ENCODE results near the gene TCIRG1. TPM values are rescaled to one million over a fixed set of nuclear protein-coding genes. Genes with fewer than 3 reads are reported as not detected.

The TCIRG1 gene
- total RNA-seq, 2 donors from 2014 or later, result 354 to 380 TPM

GRCh38 chr11:67999704-68000103 is 39.1 kb upstream of the TCIRG1 start:
- no peaks in the 10 kb centered on the region for H3K27me3 Mint-ChIP-seq
- no peak overlapping the region for H3K4me3 Mint-ChIP-seq
- ATAC-seq (no peak), DNase-seq (ENCODE audit: low spot score) (no peak)
- peaks cover 24 to 25% of the 10 kb centered on the region in 2 donors for H3K4me1 Mint-ChIP-seq (ENCODE audit: low read depth in 2 of 2)
- H3K36me3 Mint-ChIP-seq, result no peaks in the 10 kb centered on the region
- H3K27ac Mint-ChIP-seq, result no peak overlapping the region
- peaks cover 4% of the 10 kb centered on the region for H3K9me3 Mint-ChIP-seq

- DNase-seq (ENCODE audit: low spot score) (no peak), ATAC-seq (no peak)
- Mint-ChIP-seq H3K27ac (peak overlapping the region in 1 of 2 donors; percentile 61), H3K27me3 (no peaks in the 10 kb centered on the region), H3K4me3 (peak overlapping the region; percentile 75), H3K4me1 (ENCODE audit: low read depth in 2 of 2) (peaks cover 18 to 20% of the 10 kb centered on the region in 2 donors), H3K36me3 (no peaks in the 10 kb centered on the region), H3K9me3 (no peaks in the 10 kb centered on the region)
Observed at GRCh38 chr11:68002575-68002937, 36.3 kb upstream of the TCIRG1 start.

DNA sequence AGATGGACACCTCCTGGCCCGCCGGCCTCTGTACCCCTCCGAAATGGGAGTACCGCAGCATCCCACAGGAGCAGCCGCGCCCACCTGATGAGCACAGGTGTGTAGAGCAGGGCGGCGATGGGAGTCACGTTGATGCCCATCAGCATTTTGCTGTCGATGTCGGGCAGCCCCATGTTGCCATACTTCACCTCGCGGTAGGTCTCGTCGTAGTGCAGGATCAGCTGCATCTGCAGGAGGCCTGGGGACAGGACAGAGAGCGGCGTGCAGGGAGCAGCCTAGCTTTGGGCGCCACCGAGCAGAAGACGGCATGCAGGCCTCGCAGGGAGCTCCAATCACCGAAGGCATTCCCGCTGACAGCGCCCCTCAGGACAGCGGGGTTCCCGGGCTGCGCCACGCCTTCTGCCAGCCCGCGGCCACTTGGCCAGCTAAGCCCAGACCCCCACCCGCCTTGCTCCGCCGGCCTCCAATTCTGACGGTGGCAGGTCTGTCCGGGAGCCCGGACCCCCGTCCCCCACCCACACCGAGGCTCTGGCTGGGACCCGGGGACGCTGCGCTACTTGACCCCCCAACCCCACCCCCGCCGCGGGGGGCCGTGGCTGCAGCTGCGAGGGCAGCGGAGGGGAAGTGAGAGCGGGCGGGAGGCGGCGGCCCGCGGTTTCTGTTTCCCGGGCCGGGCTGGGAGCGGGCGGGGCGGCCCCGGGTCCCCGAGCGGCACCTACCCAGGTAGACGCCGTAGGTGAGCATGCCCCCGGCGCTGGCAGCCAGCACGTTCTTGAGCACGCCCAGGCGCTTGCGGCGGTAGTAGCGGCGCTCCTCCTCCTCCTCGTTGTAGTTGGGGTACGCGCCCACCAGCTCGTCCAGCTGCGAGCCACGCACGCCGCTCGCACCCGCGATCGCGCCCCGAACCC is 35.6 kb upstream of the TCIRG1 start:
- peak; percentile 37 to 57 for ATAC-seq

GRCh38 chr11:68003846-68004550 is 34.8 kb upstream of the TCIRG1 start, which contains the start of gene UNC93B1:
UNC93B1 (minus strand) TSS chr11:68004097; CDS start chr11:68004043, 54 bp downstream.
- Mint-ChIP-seq H3K27me3 (no peaks in the 10 kb centered on the region), H3K4me3 (peak within 1 kb of the TSS; percentile 83), H3K27ac (peak within 1 kb of the TSS in 1 of 2 donors; percentile 61), H3K9me3 (no peaks in the 10 kb centered on the region), H3K36me3 (no peaks in the 10 kb centered on the region), H3K4me1 (ENCODE audit: low read depth in 2 of 2) (peaks cover 12 to 13% of the 10 kb centered on the region in 2 donors)
- DNase-seq (ENCODE audit: low spot score), result peak; percentile 92
- ATAC-seq, result peak; percentile 96 to 99

More for the DNA sequence above, 35.6 kb upstream of the TCIRG1 start:
- Mint-ChIP-seq H3K4me1 (ENCODE audit: low read depth in 2 of 2) (peaks cover 15% of the 10 kb centered on the region in 2 donors), H3K27me3 (no peaks in the 10 kb centered on the region), H3K36me3 (no peaks in the 10 kb centered on the region), H3K27ac (peak overlapping the region in 1 of 2 donors; percentile 61), H3K4me3 (peak overlapping the region; percentile 75), H3K9me3 (no peaks in the 10 kb centered on the region)
- no peak for DNase-seq (ENCODE audit: low spot score)

- Mint-ChIP-seq H3K36me3 (no peaks in the 10 kb centered on the region), H3K27me3 (no peaks in the 10 kb centered on the region), H3K4me3 (peak overlapping the region; percentile 75), H3K9me3 (no peaks in the 10 kb centered on the region), H3K4me1 (ENCODE audit: low read depth in 2 of 2) (peaks cover 19 to 20% of the 10 kb centered on the region in 2 donors), H3K27ac (no peak overlapping the region)
- DNase-seq (ENCODE audit: low spot score) (no peak), ATAC-seq (no peak)
Observed at GRCh38 chr11:68004551-68005335, 34.1 kb upstream of the TCIRG1 start.

DNA sequence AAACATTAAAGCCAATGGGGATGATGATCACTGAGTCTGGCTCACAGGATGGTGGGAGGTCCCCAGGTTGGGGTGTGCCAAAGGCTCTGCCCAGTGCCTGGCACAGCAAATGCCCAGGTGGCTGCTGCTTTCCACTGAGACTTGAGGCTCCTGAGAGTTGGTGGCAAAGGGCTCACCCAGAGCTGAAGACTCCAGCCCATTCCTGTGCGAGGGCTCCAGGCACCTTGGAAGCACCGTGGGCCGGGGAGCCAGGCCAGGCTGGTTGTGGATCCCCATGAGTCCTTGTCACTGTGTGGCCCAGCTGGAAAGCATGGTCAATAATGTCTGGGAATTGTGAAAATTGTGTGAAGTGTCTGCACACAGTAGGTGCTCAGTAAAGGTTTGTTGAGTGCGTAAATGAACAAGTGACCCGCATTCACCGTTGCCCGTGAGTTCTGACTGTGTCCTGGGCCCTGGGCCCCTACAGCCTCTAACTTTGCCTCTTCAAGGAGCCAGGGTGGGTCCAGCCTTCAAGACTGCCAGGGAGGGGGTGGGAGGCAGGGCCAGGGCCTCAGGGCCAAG is 32.1 kb upstream of the TCIRG1 start:
- H3K4me3 Mint-ChIP-seq, result no peak overlapping the region
- H3K36me3 Mint-ChIP-seq, result no peaks in the 10 kb centered on the region
- DNase-seq (ENCODE audit: low spot score) (no peak), ATAC-seq (no peak)
- no peaks in the 10 kb centered on the region for H3K27me3 Mint-ChIP-seq
- peaks cover 20 to 27% of the 10 kb centered on the region in 2 donors for H3K4me1 Mint-ChIP-seq (ENCODE audit: low read depth in 2 of 2)
- no peaks in the 10 kb centered on the region for H3K9me3 Mint-ChIP-seq
- H3K27ac Mint-ChIP-seq, result no peak overlapping the region

DNA sequence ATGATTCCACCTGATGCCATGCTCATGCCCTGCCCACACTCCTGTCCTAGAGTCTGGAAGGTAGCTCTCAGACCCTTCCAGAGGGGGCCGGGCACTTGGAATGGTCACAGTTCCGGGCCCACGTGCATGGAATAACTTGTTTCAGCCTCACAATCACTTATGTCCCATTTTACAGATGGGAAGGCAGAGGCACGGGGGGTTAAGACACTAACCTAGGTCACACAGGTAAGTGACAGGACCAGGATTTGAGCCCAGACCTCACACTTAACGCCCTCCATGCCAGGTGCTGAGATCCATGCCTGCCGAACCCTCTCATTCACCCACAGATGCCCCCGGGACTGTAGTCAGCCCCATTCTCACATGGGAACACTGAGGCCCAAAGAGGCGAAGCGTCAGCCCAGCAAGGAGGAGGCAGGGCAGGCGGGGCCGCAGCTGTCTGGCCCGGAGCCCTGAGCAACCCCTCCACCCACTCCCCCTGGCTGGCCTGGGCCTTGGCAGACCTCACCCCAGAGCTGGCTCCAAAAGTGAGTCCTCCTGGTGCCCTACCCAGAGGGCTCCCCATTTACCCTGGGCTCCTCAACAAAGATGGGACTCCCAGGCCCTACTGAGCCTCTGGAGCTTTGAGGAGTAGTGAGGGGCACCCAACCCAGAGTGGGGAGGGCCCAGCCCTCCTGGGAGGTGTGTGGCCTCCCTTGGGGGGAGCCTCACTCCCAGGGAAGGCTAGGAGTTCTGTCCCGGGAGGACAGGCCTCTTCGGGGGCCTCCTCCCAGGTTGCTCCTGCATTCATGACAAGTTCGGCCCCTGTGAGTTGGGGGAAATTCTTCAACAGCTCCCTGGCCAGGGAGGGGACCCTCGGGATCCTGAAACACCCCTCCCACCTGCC is 31.1 kb upstream of the TCIRG1 start:
- no peaks in the 10 kb centered on the region for H3K9me3 Mint-ChIP-seq
- no peak overlapping the region for H3K4me3 Mint-ChIP-seq
- H3K27me3 Mint-ChIP-seq, result no peaks in the 10 kb centered on the region
- DNase-seq (ENCODE audit: low spot score) (no peak), ATAC-seq (no peak)
- no peak overlapping the region for H3K27ac Mint-ChIP-seq
- H3K36me3 Mint-ChIP-seq, result no peaks in the 10 kb centered on the region
- H3K4me1 Mint-ChIP-seq (ENCODE audit: low read depth in 2 of 2), result peaks cover 20 to 27% of the 10 kb centered on the region in 2 donors

DNA sequence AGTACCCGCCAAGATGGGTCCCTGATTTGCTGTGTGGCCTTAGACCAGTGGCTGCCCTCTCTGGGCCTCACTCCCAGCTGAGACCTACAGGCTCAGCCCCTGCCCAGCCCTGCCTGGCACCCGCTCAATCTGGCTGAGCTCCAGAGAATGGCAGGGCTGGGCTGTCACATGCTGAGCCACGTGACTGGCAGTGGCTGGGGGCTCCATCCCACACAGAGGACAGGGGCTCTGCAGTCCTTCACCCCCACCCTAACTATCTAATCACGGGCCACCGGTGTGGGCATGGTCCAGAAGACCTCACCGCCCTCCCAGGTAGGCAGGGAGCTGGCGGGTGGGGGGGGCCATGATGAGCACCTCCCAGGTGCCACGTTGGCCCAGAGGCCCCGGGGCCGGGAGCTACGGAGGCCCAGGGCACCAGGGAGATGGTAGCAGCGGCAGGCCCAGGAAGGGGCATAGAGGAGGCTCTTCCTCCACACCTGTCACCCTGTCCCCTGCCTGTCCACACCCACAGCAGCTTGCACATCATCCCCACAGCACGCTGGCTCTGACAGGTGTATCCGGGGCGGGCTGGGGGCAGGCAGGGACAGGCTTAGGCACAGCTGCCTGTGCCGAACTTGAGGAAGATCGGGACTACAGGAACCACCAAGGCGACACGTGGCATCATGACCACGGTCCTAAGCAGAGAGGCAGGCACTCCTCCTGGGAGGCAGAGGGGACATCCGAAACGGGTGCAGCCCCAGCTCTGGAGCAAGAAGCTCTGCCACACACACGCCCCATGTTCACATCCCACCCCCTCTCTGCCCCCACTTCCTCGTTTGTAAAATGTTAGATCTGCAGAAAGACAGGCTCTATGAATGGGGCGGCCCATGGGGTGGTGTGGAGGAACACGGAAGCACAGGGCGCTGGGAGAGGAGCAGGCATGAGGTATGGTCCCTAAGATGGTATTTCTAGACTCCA is 30.2 kb upstream of the TCIRG1 start:
- Mint-ChIP-seq H3K4me1 (ENCODE audit: low read depth in 2 of 2) (peaks cover 17 to 24% of the 10 kb centered on the region in 2 donors), H3K27ac (peak overlapping the region; percentile 15 to 73), H3K9me3 (no peaks in the 10 kb centered on the region), H3K36me3 (no peaks in the 10 kb centered on the region), H3K4me3 (peak overlapping the region; percentile 11), H3K27me3 (no peaks in the 10 kb centered on the region)
- DNase-seq (ENCODE audit: low spot score), result no peak
- ATAC-seq, result no peak

GRCh38 chr11:68009391-68010089 is 29.3 kb upstream of the TCIRG1 start:
- DNase-seq (ENCODE audit: low spot score), result no peak

GRCh38 chr11:68010090-68011041 is 28.5 kb upstream of the TCIRG1 start, which contains the start of gene ALDH3B1:
ALDH3B1 (plus strand) TSS chr11:68010327; CDS start chr11:68015298, 4,971 bp downstream.
- peak within 1 kb of the TSS; percentile 11 for H3K4me3 Mint-ChIP-seq
- H3K4me1 Mint-ChIP-seq (ENCODE audit: low read depth in 2 of 2), result peaks cover 11 to 21% of the 10 kb centered on the region in 2 donors
- DNase-seq (ENCODE audit: low spot score), result peak; percentile 71
- H3K9me3 Mint-ChIP-seq, result no peaks in the 10 kb centered on the region
- H3K27me3 Mint-ChIP-seq, result no peaks in the 10 kb centered on the region
- peak; percentile 76 to 87 for ATAC-seq
- no peaks in the 10 kb centered on the region for H3K36me3 Mint-ChIP-seq
- peak within 1 kb of the TSS; percentile 15 to 73 for H3K27ac Mint-ChIP-seq

More at GRCh38 chr11:68009391-68010089, 29.3 kb upstream of the TCIRG1 start:
- H3K27me3 Mint-ChIP-seq, result no peaks in the 10 kb centered on the region
- H3K4me3 Mint-ChIP-seq, result peak overlapping the region; percentile 11
- no peaks in the 10 kb centered on the region for H3K9me3 Mint-ChIP-seq
- peak overlapping the region; percentile 15 to 73 for H3K27ac Mint-ChIP-seq
- peaks cover 17 to 26% of the 10 kb centered on the region in 2 donors for H3K4me1 Mint-ChIP-seq (ENCODE audit: low read depth in 2 of 2)
- H3K36me3 Mint-ChIP-seq, result no peaks in the 10 kb centered on the region
- ATAC-seq, result no peak
